ENCODE results near the gene NTN3. TPM values are rescaled to one million over a fixed set of nuclear protein-coding genes. Genes with fewer than 3 reads are reported as not detected.
A peak's percentile ranks its signal among the peaks of the same experiment; 100 is the strongest.

Gene NTN3
- total RNA-seq, 1 experiment from 2014 or later = 0.24 TPM

DNA sequence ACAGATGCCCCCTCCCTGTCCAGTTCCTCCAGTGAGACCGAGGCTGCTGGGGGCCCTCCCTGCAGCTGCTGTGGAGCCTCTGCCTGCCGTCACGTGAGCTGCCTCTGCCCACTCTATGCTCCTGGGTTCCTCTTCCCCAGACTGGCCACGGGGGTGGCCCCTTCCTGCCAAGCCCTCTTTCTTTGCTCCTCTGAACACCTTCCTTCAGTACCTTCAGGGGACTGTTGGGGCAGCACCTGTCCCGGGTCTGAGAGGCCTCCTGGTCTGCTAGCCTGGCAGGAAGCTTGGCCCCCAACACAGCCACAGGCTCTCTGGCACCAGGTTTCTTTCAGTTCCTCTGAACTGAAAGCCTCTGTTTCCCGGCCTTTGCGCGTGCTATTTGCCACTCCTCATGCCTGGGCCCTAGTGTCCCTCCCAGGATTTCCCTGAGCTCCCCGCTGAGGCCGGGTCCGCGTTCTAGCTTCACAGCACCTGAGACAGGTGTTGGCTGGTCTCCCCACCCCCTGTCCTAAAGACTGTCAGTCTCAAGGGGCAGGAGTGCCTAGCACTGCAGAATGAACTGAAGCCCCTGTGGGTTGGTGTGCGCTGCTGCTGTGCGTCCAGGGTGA, 36.1 kb downstream of the NTN3 start:
- no peak for DNase-seq (ENCODE audit: low read depth in 1 of 2, low spot score in 2 of 2)
- Histone ChIP-seq H3K27ac (no peak overlapping the region), H3K36me3 (no peaks in the 10 kb centered on the region), H3K4me1 (replicated peaks) (peaks cover 7% of the 10 kb centered on the region), H3K4me3 (no peak overlapping the region), H3K9me3 (replicated peaks) (no peaks in the 10 kb centered on the region), H3K27me3 (replicated peaks) (no peaks in the 10 kb centered on the region)

DNA sequence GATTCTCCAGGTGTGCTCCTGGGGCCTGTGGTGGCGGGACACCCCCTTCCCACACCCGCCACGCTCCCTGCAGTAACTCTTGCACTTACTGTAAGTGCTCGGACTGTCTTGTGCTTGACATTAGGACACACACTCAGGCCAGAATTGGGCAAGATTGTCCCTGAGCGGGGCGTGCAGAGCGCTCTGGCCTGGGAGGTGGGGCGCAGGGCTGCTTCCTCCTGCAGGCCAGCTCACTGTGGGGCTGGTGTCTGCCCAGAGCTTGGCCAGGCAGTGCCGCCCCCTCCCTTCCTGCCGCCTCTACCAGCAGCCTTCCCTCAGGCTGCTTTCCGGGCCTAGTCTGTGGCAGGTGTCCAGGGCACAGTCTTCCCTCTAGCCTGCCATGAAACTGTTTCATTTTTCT, 36.6 kb downstream of the NTN3 start:
- Histone ChIP-seq H3K4me1 (replicated peaks) (peaks cover 7% of the 10 kb centered on the region), H3K27me3 (replicated peaks) (no peaks in the 10 kb centered on the region), H3K4me3 (no peak overlapping the region), H3K27ac (no peak overlapping the region), H3K36me3 (no peaks in the 10 kb centered on the region), H3K9me3 (replicated peaks) (no peaks in the 10 kb centered on the region)
- no peak for DNase-seq (ENCODE audit: low read depth in 1 of 2, low spot score in 2 of 2)

DNA sequence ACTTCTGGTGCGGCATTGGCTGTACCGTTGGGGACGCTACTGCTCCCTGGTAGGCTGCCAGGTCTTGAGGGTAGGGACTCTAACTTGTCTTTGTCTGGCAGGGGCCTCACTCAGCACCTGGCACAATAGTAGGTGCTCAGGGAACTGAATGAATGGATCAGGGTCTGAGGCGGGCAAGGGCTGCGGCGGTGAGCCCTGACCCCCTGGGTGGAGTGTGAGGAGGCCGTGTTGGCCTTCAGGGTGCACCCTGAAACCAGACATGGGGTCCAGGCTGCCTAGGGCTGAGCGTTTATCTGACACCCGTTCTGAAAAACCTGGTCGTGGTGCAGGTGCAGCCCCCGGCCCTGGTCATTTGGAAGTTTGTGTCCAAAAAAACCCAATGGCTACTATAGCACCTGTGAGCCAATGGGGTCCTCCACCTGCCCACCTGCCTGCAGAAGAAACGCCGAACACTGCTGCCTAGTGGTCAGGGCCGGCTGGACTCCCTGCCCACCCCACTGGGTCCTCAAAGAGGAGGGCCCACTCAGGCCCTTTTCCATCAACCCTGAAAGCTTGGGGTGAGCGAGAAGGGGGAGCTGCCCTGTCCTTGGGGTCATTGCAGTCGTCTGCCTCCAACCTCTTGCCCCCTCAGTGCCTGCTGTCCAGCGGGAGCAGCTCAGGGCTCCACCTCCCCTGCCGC, 37.8 kb downstream of the NTN3 start:
- Histone ChIP-seq H3K36me3 (peaks cover 3% of the 10 kb centered on the region), H3K4me1 (replicated peaks) (peaks cover 13% of the 10 kb centered on the region), H3K4me3 (no peak overlapping the region), H3K27ac (no peak overlapping the region), H3K27me3 (replicated peaks) (no peaks in the 10 kb centered on the region), H3K9me3 (replicated peaks) (no peaks in the 10 kb centered on the region; the same call in 1 of the 2 replicates)
- no peak for DNase-seq (ENCODE audit: low read depth in 1 of 2, low spot score in 2 of 2)

DNA sequence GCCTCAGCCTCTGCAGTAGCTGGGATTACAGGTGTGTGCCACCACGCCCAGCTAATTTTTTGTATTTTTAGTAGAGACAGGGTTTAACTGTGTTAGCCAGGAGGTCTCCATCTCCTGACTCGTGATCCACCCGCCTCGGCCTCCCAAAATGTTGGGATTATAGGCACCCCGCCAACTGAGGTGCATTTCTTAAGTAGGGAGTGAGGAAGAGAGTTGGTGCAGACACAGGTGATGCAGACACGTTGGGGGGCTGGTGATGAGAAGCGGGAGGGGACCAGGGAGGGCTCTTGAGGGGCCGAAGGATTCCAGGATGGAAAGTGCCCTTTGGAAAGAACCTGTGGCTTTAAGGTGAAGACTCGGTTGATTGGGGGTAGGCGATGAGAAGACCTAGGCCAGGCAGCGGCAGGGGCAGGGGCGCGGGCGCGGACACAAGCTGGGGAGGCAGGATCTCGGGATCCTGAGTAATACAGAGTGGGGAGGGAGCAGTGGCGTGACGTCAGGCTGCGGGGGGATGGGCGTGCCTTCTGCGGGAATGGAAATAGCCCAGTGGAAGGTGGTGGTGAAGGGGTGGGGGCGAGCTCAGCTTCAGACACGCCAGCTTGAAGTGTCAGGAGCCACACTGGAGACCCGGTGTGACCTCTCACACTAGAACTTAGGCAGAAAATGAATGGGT, 40.2 kb downstream of the NTN3 start:
- Histone ChIP-seq H3K4me1 (replicated peaks) (peaks cover 26% of the 10 kb centered on the region), H3K27ac (no peak overlapping the region), H3K4me3 (no peak overlapping the region), H3K36me3 (peaks cover 17% of the 10 kb centered on the region), H3K27me3 (replicated peaks) (no peaks in the 10 kb centered on the region), H3K9me3 (replicated peaks) (no peaks in the 10 kb centered on the region; the same call in 1 of the 2 replicates)
- DNase-seq (ENCODE audit: low read depth in 1 of 2, low spot score in 2 of 2) = peak in 1 of 2 experiments; percentile 61

DNA sequence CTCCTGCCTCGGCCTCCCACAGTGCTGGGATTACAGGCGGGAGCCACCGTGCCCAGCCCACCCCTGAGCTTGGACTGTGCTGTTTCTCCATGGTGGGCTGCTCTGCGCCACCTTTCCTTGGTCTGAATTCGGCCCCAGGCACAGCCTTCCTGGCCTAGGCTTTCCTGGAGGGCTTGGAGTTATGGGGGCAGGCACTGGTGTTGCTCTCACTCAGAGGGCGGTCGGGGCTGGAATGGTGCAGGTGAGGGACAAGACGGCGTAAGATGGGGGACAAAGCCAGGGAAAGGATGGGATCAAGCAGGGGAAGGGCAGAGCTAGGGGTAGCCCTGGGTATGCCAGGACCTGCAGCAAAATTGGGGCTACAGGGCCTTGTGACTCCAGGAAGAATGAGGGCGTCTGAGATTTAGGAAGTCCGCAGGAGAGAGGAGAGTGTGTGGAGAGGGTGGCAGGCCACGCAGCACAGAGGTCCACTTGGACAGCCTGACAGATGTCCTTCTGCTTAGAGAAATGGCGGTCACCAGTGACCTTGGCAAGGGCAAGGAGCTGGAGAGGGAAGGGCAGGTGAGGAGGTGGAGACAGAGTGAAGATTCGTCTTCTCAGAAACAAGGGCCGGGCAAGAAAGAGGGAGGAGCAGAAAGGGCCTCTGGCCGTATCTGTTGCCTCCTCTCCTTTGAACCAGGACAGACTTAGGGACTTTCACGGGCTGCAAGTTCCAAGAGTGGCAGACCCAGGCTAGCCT, 41.1 kb downstream of the NTN3 start:
- no peak overlapping the region for H3K4me3 ChIP-seq
- no peak overlapping the region for H3K27ac ChIP-seq
- H3K36me3 ChIP-seq = peaks cover 25% of the 10 kb centered on the region
- H3K27me3 ChIP-seq (replicated peaks) = no peaks in the 10 kb centered on the region
- peak in 1 of 2 experiments; percentile 42 for DNase-seq (ENCODE audit: low read depth in 1 of 2, low spot score in 2 of 2)
- H3K9me3 ChIP-seq (replicated peaks) = no peaks in the 10 kb centered on the region; the same call in 1 of the 2 replicates
- peaks cover 30% of the 10 kb centered on the region for H3K4me1 ChIP-seq (replicated peaks)

DNA sequence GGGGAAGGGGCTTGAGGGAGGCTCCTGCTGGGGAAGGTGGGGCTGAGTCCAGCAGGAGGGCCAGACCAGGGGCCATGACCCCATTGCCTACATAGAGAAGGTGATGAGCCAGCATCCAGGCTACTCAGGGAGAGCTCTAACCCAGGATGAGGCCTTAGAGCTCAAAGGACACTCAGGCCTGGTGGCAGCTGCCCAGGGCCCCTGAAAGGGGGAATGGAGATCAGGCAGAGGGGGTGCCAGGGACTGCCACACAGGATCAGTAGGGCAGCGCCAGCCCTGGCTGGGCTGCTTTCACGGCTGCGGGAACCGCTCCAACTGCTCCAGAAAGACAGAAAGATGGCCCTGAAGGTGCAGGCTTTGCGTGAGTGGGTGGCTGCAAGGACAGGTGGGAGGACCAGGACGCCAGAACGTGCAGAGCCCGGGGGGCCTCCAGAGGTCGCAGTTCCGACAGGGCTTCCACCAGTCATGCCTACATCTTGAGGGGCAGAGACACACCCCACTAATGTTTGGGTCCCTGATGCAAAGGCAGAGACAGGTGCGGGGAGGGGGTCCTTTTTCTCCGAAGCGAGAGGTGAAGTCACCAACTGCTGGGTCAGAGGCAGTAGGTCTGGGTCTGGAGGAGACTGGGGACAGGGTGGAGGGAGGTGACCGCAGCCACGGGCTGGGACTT, 41.8 kb downstream of the NTN3 start:
- no peak for DNase-seq (ENCODE audit: low read depth in 1 of 2, low spot score in 2 of 2)
- no peaks in the 10 kb centered on the region for H3K27me3 ChIP-seq (replicated peaks)
- H3K4me1 ChIP-seq (replicated peaks) = peaks cover 30% of the 10 kb centered on the region
- H3K36me3 ChIP-seq = peaks cover 27% of the 10 kb centered on the region
- H3K27ac ChIP-seq = no peak overlapping the region
- peak overlapping the region; percentile 96 for H3K4me3 ChIP-seq
- no peaks in the 10 kb centered on the region; the same call in 1 of the 2 replicates for H3K9me3 ChIP-seq (replicated peaks)

DNA sequence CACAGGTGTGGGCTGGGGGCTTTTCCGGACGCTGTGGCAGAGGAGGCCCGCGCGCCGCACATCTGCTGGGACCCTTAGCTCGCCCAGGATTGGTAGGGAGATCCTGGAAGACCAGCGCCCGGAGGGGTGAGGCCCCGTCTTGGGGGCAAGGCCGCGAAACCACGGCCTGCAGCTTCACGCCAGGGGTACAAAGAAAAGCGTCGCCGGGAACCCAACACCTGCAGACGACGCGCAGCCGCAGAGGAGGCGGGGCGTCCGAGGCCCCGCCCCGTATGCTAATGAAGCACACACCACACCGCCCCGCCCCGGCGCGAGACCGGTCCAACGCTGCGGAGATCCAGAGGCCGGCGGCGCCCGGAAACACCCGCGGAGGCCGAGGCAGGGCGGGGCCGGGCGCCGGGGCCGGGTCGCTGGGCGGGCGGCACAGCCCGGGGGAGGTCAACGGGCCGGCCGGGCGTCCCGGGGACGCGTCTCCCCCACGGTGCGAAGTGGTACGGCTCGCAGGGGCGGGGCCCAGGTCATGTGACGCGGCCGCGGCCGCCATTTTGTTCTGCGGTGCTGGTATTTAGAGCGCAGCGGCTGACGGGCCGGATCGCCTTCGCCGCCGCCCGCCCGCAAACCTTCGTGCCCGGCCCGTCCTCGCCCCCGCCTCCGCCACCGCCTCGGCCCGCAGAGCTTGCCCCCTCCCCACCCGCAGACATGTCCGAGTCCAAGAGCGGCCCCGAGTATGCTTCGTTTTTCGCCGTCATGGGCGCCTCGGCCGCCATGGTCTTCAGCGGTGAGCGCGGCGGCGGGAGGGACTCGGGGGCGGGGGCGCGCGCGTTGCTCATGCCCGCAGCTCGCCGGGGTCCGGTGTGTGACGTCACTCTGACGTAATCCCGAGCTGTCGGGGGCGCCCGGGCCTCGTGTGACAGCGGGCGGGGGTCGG, 42.6 kb downstream of the NTN3 start, which contains the start of gene ATP6V0C:
Gene ATP6V0C (plus strand): TSS at position 548 of the 928 bp plus-strand sequence. CDS start 152 bp downstream, at position 700.
- H3K36me3 ChIP-seq = peaks cover 27% of the 10 kb centered on the region
- peaks cover 30% of the 10 kb centered on the region for H3K4me1 ChIP-seq (replicated peaks)
- H3K27ac ChIP-seq = peak within 1 kb of the TSS; percentile 98
- H3K9me3 ChIP-seq (replicated peaks) = no peaks in the 10 kb centered on the region; the same call in 1 of the 2 replicates
- peak within 1 kb of the TSS; percentile 96 for H3K4me3 ChIP-seq
- peak; percentile 70 to 89 for DNase-seq (ENCODE audit: low read depth in 1 of 2, low spot score in 2 of 2)
- H3K27me3 ChIP-seq (replicated peaks) = no peaks in the 10 kb centered on the region

DNA sequence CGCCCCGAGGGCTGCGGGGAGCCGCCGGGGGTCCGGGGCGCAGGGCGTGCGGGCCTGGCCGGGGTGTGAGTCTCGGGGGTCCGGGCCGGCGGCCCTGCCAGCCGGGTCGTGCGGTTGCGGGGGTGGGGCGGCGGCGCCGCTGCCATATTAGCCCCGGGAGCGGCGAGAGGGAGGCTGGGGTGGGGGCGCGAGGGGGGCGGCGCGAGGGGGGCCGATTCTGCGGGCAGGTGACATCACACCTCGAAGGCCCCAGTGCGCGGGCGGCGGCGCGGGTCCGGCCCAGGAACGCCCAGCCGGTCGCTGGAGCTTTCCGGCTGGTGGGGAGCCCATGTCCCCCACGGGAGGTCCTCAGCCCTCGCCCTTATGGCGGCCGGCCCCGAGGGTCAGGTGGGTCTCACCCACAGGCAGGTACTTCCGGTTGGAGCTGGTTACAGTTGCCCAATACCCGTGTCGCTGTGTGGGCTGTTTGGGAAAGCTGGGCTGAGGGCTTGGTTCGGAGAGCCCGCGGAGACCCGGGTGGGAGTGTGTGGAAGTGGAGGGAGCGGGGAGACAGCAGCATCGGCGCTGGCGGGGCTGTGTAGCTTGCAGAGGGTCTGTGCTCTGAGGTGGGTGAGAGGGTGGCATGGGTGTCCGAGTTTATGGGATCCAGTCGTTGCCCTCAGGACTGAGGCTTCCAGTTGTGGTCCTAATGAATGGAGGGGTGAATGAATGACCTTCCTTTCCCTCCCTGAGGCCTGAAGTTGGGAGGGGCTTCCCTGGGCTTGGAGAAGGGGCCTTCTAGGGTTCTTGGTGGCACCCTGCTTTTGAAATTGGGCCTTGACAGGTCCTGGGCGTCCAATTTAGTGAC, 43.5 kb downstream of the NTN3 start:
- H3K4me3 ChIP-seq = peak overlapping the region; percentile 96
- DNase-seq (ENCODE audit: low read depth in 1 of 2, low spot score in 2 of 2) = peak in 1 of 2 experiments; percentile 44
- H3K4me1 ChIP-seq (replicated peaks) = peaks cover 37% of the 10 kb centered on the region
- H3K27ac ChIP-seq = peak overlapping the region; percentile 98
- peaks cover 36% of the 10 kb centered on the region for H3K36me3 ChIP-seq
- no peaks in the 10 kb centered on the region for H3K27me3 ChIP-seq (replicated peaks)
- no peaks in the 10 kb centered on the region; the same call in 1 of the 2 replicates for H3K9me3 ChIP-seq (replicated peaks)

DNA sequence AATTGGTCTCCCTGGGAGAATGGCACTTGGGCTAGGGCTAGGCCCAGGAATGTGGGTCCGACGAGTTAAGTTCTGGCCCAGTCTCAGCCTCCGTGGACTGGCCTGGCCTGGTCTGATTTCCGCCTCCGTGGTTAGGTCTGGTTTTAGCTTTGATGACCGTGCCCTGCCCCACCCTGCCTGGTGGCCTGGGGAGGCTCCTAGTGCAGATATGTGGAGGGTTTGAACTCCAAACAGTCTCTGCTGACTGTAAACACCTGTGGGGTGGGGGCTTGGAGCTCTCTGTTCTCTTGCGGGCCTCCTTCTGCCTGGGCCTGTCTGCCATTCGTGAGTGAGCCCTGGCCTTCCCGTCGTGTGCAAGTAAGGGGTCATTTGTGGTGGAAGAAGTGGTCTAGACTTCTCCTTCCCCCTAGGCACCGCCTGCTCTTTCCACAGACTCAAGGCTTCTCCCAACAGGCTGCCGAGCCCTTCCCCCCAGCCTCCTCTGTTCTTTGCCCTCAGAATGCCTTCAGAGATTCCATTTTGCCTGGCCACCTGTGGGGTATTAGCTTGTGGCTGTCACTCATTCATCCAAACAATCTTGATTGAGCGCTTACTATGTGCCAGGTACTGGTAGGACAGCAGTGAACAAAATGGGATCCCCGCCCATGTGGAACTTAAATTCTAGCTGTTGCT, 44.2 kb downstream of the NTN3 start:
- Histone ChIP-seq H3K9me3 (replicated peaks) (no peaks in the 10 kb centered on the region; the same call in 1 of the 2 replicates), H3K4me1 (replicated peaks) (peaks cover 41% of the 10 kb centered on the region)
- DNase-seq (ENCODE audit: low read depth in 1 of 2, low spot score in 2 of 2) = peak in 1 of 2 experiments; percentile 45

DNA sequence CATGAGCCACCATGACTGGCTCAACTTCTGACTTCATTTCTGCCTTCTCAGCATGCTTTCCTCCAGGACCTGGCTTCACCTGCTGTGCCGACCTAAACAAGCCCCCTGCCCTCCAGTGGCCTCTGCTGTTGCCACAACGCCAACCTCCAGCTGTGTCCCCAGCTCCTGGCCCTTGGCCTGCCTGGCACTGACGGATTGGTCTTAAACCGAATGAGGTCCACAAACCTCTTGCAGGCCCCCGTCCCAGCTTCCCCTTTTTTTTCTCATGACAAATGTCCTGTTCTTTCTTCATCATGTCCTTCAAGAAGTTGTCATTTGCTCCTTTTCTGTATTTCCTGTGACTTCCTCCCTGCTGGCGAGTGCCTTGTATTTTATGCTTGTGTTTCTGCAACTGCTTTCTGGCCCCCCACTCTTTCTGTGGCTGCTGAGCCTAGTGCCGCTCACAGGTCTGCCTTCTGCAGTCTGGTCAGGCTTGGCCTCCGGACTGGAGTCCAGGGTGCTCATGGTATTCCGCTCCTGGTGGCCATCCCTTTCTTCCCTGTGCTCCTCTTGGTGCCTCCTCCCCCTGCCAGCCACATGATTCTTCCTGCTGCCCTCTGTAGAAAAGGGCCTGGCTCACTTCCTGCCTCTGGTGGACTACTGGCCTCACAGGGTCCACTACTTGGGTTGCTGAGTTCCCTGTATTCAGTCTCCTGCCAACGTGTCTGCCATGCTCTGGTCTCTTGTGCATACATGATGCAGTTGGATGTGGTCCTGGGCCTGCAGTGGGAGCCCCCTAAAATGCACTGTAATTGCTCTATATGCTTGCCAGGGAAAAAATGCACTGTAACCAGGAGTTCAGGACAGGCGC, 45.5 kb downstream of the NTN3 start:
- H3K27me3 ChIP-seq (replicated peaks) = no peaks in the 10 kb centered on the region
- peaks cover 43% of the 10 kb centered on the region for H3K4me1 ChIP-seq (replicated peaks)
- H3K4me3 ChIP-seq = no peak overlapping the region
- H3K36me3 ChIP-seq = peaks cover 45% of the 10 kb centered on the region
- no peak overlapping the region for H3K27ac ChIP-seq
- no peaks in the 10 kb centered on the region; the same call in 1 of the 2 replicates for H3K9me3 ChIP-seq (replicated peaks)
- DNase-seq (ENCODE audit: low read depth in 1 of 2, low spot score in 2 of 2) = peak in 1 of 2 experiments; percentile 45

More for the DNA sequence above, 44.2 kb downstream of the NTN3 start:
- 0 out of 2 replicates have a peak overlapping the region, but pooled peaks have one; percentile 48 for H3K27ac ChIP-seq
- H3K27me3 ChIP-seq (replicated peaks) = no peaks in the 10 kb centered on the region
- H3K4me3 ChIP-seq = peak overlapping the region; percentile 96
- H3K36me3 ChIP-seq = peaks cover 37% of the 10 kb centered on the region

Data from SJSA1 (cell line).